SK-N-MC (cell line): Measurements from ENCODE around the gene ABHD12.

Experiments
- DNase-seq: peaks from one replicate; pipeline ENCODE4 v3.0.0-alpha.2; 2011; ENCODE audit warnings: low read depth, low spot score
- H3K27ac ChIP-seq: fragments of 200-600 bp; sonication (generic); 2 replicates; pipeline ENCODE4 v1.5.1; 2016; ENCODE audit warnings: mixed run types
- H3K36me3 ChIP-seq: fragments of 200-600 bp; sonication (generic); 2 replicates; pipeline ENCODE4 v1.6.1; 2017; ENCODE audit warnings: antibody characterized with exemption, low read length, mixed read lengths; ENCODE audit not compliant: insufficient read depth
- H3K4me3 ChIP-seq: fragments of 200-600 bp; sonication (generic); 2 replicates; pipeline ENCODE4 v1.5.1; 2016
- H3K9ac ChIP-seq: fragments of 200-600 bp; sonication (generic); 2 replicates; pipeline ENCODE4 v1.8.0; 2017; ENCODE audit warnings: mixed run types, mixed read lengths; ENCODE audit not compliant: insufficient read length
- H3K9me3 ChIP-seq: fragments of 200-600 bp; sonication (generic); 2 replicates; pipeline ENCODE4 v1.6.1; 2017; ENCODE audit warnings: low read depth, mild to moderate bottlenecking, antibody characterized with exemption, low read length, moderate library complexity, mixed read lengths
- EZH2 ChIP-seq: fragments of 200-600 bp; sonication (generic); IDR thresholded peaks from one replicate; pipeline ENCODE4 v1.6.1; 2017; ENCODE audit warnings: antibody characterized with exemption
- FOXP2 ChIP-seq: optimal IDR thresholded peaks from 2 replicates; pipeline ENCODE3; 2011; ENCODE audit warnings: mild to moderate bottlenecking, moderate library complexity; ENCODE audit not compliant: insufficient read depth; ENCODE audit errors: extremely low read length, control extremely low read depth
- POLR2AphosphoS5 ChIP-seq: IDR thresholded peaks from 2 replicates; pipeline ENCODE4 v1.6.1; 2012; ENCODE audit warnings: mild to moderate bottlenecking, low read depth, low read length, borderline replicate concordance

Gene ABHD12

GRCh38 chr20:25253606-25254275 is 136.9 kb downstream of the ABHD12 start:
- no peak overlapping the region for H3K27ac ChIP-seq
- no peak for TF ChIP-seq FOXP2
- TF ChIP-seq POLR2AphosphoS5 = no peak
- TF ChIP-seq EZH2 = no peak
- no peaks in the 10 kb centered on the region for H3K36me3 ChIP-seq
- DNase-seq = no peak
- H3K9ac ChIP-seq = no peak overlapping the region
- H3K9me3 ChIP-seq = no peaks in the 10 kb centered on the region
- H3K4me3 ChIP-seq = no peak overlapping the region

GRCh38 chr20:25252686-25253421 is 137.8 kb downstream of the ABHD12 start:
- no peak overlapping the region for H3K4me3 ChIP-seq
- no peak for DNase-seq
- no peak overlapping the region for H3K27ac ChIP-seq
- H3K9ac ChIP-seq = no peak overlapping the region
- H3K36me3 ChIP-seq = no peaks in the 10 kb centered on the region
- no peaks in the 10 kb centered on the region for H3K9me3 ChIP-seq
- TF ChIP-seq POLR2AphosphoS5 (no peak), FOXP2 (no peak), EZH2 (no peak)

GRCh38 chr20:25252230-25252651 is 138.4 kb downstream of the ABHD12 start:
- Histone ChIP-seq H3K9me3 (no peaks in the 10 kb centered on the region), H3K36me3 (no peaks in the 10 kb centered on the region), H3K4me3 (no peak overlapping the region), H3K27ac (no peak overlapping the region), H3K9ac (no peak overlapping the region)
- no peak for DNase-seq
- TF ChIP-seq FOXP2 = no peak
- no peak for TF ChIP-seq EZH2
- no peak for TF ChIP-seq POLR2AphosphoS5

GRCh38 chr20:25251558-25251957 is 139.1 kb downstream of the ABHD12 start:
- no peak overlapping the region for H3K9ac ChIP-seq
- H3K36me3 ChIP-seq = no peaks in the 10 kb centered on the region
- TF ChIP-seq FOXP2 (no peak), POLR2AphosphoS5 (no peak), EZH2 (no peak)
- H3K27ac ChIP-seq = no peak overlapping the region
- H3K4me3 ChIP-seq = no peak overlapping the region
- no peak for DNase-seq
- H3K9me3 ChIP-seq = no peaks in the 10 kb centered on the region

- Histone ChIP-seq H3K27ac (no peak overlapping the region), H3K9me3 (no peaks in the 10 kb centered on the region), H3K4me3 (no peak overlapping the region), H3K9ac (no peak overlapping the region), H3K36me3 (no peaks in the 10 kb centered on the region)
- TF ChIP-seq FOXP2 = no peak
- no peak for TF ChIP-seq POLR2AphosphoS5
- no peak for TF ChIP-seq EZH2
- no peak for DNase-seq
Measured at GRCh38 chr20:25251019-25251418, 139.6 kb downstream of the ABHD12 start.

GRCh38 chr20:25250508-25250907 is 140.1 kb downstream of the ABHD12 start:
- Histone ChIP-seq H3K27ac (no peak overlapping the region), H3K9me3 (no peaks in the 10 kb centered on the region), H3K36me3 (no peaks in the 10 kb centered on the region), H3K4me3 (no peak overlapping the region), H3K9ac (no peak overlapping the region)
- DNase-seq = no peak
- TF ChIP-seq FOXP2 (no peak), POLR2AphosphoS5 (no peak), EZH2 (no peak)
